HCT116 (cell line): ENCODE data around the gene ANKRD63. TPM values are rescaled to one million over a fixed set of nuclear protein-coding genes. Genes with fewer than 3 reads are reported as not detected.

Experiments
- ATAC-seq: fragments of 200-7000 bp; cut with Tn5 transposase; 2 replicates; pipeline ENCODE4 v1.9.1; 2020; ENCODE audit warnings: mild to moderate bottlenecking, moderate library complexity
- BruUV-seq: library from RNA; stranded (reverse); fragments of 400-500 nt; replicated peaks from 2 replicates; lab custom pipeline; 2021; lab: Mats Ljungman, UMichigan
- CTCF ChIA-PET: fragments of 300-600 bp; sonication (Branson Sonifier 250); formaldehyde crosslinking; loops from one replicate; lab custom pipeline; 2021; ENCODE audit warnings: antibody characterized with exemption; lab: Charles Lee
- POLR2A ChIA-PET: fragments of 300-600, 350-600 bp; sonication (Branson Sonifier 250); formaldehyde crosslinking; loops from one replicate; lab custom pipeline; 2021; ENCODE audit warnings: antibody characterized with exemption; lab: Charles Lee
- RAD21 ChIA-PET, 2 experiments: fragments of 300-600 bp; sonication (Branson Sonifier 250); formaldehyde crosslinking; loops; one replicate each; lab custom pipeline; 2023; ENCODE audit warnings: low total read pairs in 2 of 2; ENCODE audit not compliant: uncharacterized antibody in 2 of 2, unreplicated experiment in 2 of 2, low non-redundant PET in 1 of 2; lab: Charles Lee
- DNase-seq: peaks from one replicate; pipeline ENCODE4 v3.0.0-alpha.2; 2010; ENCODE audit warnings: low read depth, low spot score
- H2AFZ ChIP-seq: fragments of 200-600 bp; shearing (Covaris generic), sonication (generic); 2 replicates; pipeline ENCODE4 v1.6.1; 2017; ENCODE audit warnings: low read depth, mixed run types, mixed read lengths, antibody characterized with exemption, low read length; ENCODE audit not compliant: poor library complexity, severe bottlenecking
- H3K27ac ChIP-seq: 2 replicates; pipeline ENCODE4 v1.5.1; 2012; ENCODE audit warnings: low read depth, low read length
- H3K27me3 ChIP-seq: fragments of 200-600 bp; sonication (generic); 2 replicates; pipeline ENCODE4 v1.6.1; 2016; ENCODE audit warnings: mixed run types, low read length, mixed read lengths; ENCODE audit not compliant: insufficient read depth
- H3K36me3 ChIP-seq, 2 experiments: fragments of 200-500 bp in 1 of 2; fragments of 200-600 bp in 1 of 2; sonication (Bioruptor generic) in 1 of 2; sonication (generic) in 1 of 2; 2 replicates each; pipeline versions ENCODE4 v1.5.1 to v1.6.1; 2014 to 2016; ENCODE audit warnings: low read length in 2 of 2, inconsistent platforms in 1 of 2, mixed read lengths in 1 of 2, mixed run types in 1 of 2; ENCODE audit not compliant: insufficient read depth in 2 of 2, control insufficient read depth in 1 of 2
- H3K4me1 ChIP-seq, 2 experiments: fragments of 200-600 bp in 1 of 2; sonication (generic) in 1 of 2; 2 replicates each; pipeline versions ENCODE4 v1.5.1 to v1.6.1; 2012 to 2017; ENCODE audit warnings: low read length in 2 of 2, inconsistent platforms in 1 of 2, mild to moderate bottlenecking in 1 of 2, mixed read lengths in 1 of 2, mixed run types in 1 of 2, moderate library complexity in 1 of 2; ENCODE audit not compliant: insufficient read depth in 2 of 2, control insufficient read depth in 1 of 2
- H3K4me2 ChIP-seq: fragments of 200-600 bp; sonication (generic); 2 replicates; pipeline ENCODE4 v1.6.1; 2017; ENCODE audit warnings: mixed run types, low read length, mixed read lengths
- H3K4me3 ChIP-seq, 2 experiments: fragments of 200-600 bp in 1 of 2; sonication (generic) in 1 of 2; replicated peaks in 1 of 2; 2 replicates each; pipeline ENCODE4 v1.5.1; 2011 to 2016; ENCODE audit warnings: low read length in 2 of 2, control low read depth in 1 of 2, low read depth in 1 of 2, mild to moderate bottlenecking in 1 of 2, mixed read lengths in 1 of 2, mixed run types in 1 of 2
- H3K79me2 ChIP-seq: fragments of 200-600 bp; sonication (generic); 2 replicates; pipeline ENCODE4 v1.6.1; 2017; ENCODE audit warnings: mild to moderate bottlenecking, mixed run types, low read length, moderate library complexity, mixed read lengths; ENCODE audit not compliant: insufficient read depth
- H3K9ac ChIP-seq: fragments of 200-600 bp; sonication (generic); 2 replicates; pipeline ENCODE4 v1.6.1; 2016; ENCODE audit warnings: low read length, mixed read lengths
- H3K9me2 ChIP-seq: fragments of 200-600 bp; sonication (generic), shearing (Covaris generic); 2 replicates; pipeline ENCODE4 v1.6.1; 2017; ENCODE audit warnings: mixed run types, mild to moderate bottlenecking, moderate library complexity; ENCODE audit not compliant: insufficient read depth
- H3K9me3 ChIP-seq, 2 experiments: fragments of 200-500 bp in 1 of 2; fragments of 200-600 bp in 1 of 2; sonication (Bioruptor generic) in 1 of 2; sonication (generic) in 1 of 2; 2 replicates each; pipeline ENCODE4 v1.6.1; 2014 to 2017; ENCODE audit warnings: low read length in 2 of 2, mixed read lengths in 2 of 2, inconsistent platforms in 1 of 2, low read depth in 1 of 2, mild to moderate bottlenecking in 1 of 2, mixed run types in 1 of 2, moderate library complexity in 1 of 2; ENCODE audit not compliant: control insufficient read depth in 1 of 2, insufficient read depth in 1 of 2
- H4K20me1 ChIP-seq: fragments of 200-600 bp; sonication (generic), shearing (Covaris generic); 2 replicates; pipeline ENCODE4 v1.6.1; 2017; ENCODE audit warnings: mixed run types, mild to moderate bottlenecking, moderate library complexity; ENCODE audit not compliant: insufficient read depth
- CBX3 ChIP-seq: IDR thresholded peaks from 2 replicates; pipeline ENCODE4 v1.6.1; 2012; ENCODE audit warnings: low read depth
- CEBPB ChIP-seq: IDR thresholded peaks from 2 replicates; pipeline ENCODE4 v1.6.1; 2012; ENCODE audit warnings: low read depth
- EGR1 ChIP-seq: IDR thresholded peaks from 2 replicates; pipeline ENCODE4 v1.6.1; 2012; ENCODE audit warnings: low read depth
- EZH2 ChIP-seq: fragments of 200-600 bp; sonication (generic); IDR thresholded peaks from 2 replicates; pipeline ENCODE4 v1.6.1; 2017; ENCODE audit warnings: antibody characterized with exemption, mixed run types
- EZH2phosphoT487 ChIP-seq: fragments of 200-600 bp; IDR thresholded peaks from 2 replicates; pipeline ENCODE4 v1.6.1; 2018; ENCODE audit warnings: antibody characterized with exemption, borderline replicate concordance
- JUND ChIP-seq: IDR thresholded peaks from 2 replicates; pipeline ENCODE4 v1.6.1; 2012
- MAX ChIP-seq: IDR thresholded peaks from 2 replicates; pipeline ENCODE4 v1.6.1; 2012
- POLR2AphosphoS5 ChIP-seq: IDR thresholded peaks from 2 replicates; pipeline ENCODE4 v1.6.1; 2011; ENCODE audit warnings: mild to moderate bottlenecking, low read depth, low read length, moderate library complexity
- RAD21 ChIP-seq: IDR thresholded peaks from 2 replicates; pipeline ENCODE4 v1.6.1; 2012; ENCODE audit warnings: low read depth, mild to moderate bottlenecking
- SIN3A ChIP-seq: IDR thresholded peaks from 2 replicates; pipeline ENCODE4 v1.6.1; 2012; ENCODE audit warnings: low read depth
- SRF ChIP-seq: IDR thresholded peaks from 2 replicates; pipeline ENCODE4 v1.6.1; 2012; ENCODE audit warnings: low read depth
- TCF7L2 ChIP-seq: IDR thresholded peaks from 2 replicates; pipeline ENCODE4 v1.7.0; 2011; ENCODE audit warnings: borderline replicate concordance, inconsistent platforms; ENCODE audit not compliant: insufficient read depth, insufficient read length; ENCODE audit errors: extremely low read depth
- ZFX ChIP-seq: fragments of 450-650 bp; IDR thresholded peaks from 2 replicates; pipeline ENCODE4 v1.6.1; 2017
- ZNF274 ChIP-seq: fragments of 200-500 bp; sonication (Bioruptor generic); IDR thresholded peaks from 2 replicates; pipeline ENCODE4 v1.6.1; 2014; ENCODE audit warnings: mild to moderate bottlenecking, low read depth, low read length, inconsistent platforms
- intact Hi-C: fragments of 100-400 bp; cut with micrococcal nuclease; formaldehyde crosslinking; loops from 2 replicates; pipeline ENCODE4 v1.10.0; 2022
- total RNA-seq: library from RNA; stranded (reverse); gene quantifications from one replicate; pipeline ENCODE4 v1.2.1, GENCODE V29; 2021; ENCODE audit not compliant: unreplicated experiment
- TF ChIP-seq, protein P1 (sequence below), 3 experiments: fragments of 200-600 bp in 1 of 3; sonication (generic) in 1 of 3; IDR thresholded peaks in 2 of 3; conservative IDR thresholded peaks in 1 of 3; 2 replicates each; pipeline ENCODE4 v1.5.1; 2012 to 2017; ENCODE audit warnings: low read depth in 2 of 3, low read length in 2 of 3, antibody characterized with exemption in 1 of 3, borderline replicate concordance in 1 of 3, control low read depth in 1 of 3, mild to moderate bottlenecking in 1 of 3, mixed read lengths in 1 of 3, mixed run types in 1 of 3, moderate library complexity in 1 of 3; ENCODE audit not compliant: insufficient read depth in 1 of 3
- TF ChIP-seq, protein P2 (sequence below): IDR thresholded peaks from 2 replicates; pipeline ENCODE4 v1.6.1; 2012

ANKRD63 gene
- total RNA-seq, 1 experiment from 2014 or later = 0.89 TPM

DNA sequence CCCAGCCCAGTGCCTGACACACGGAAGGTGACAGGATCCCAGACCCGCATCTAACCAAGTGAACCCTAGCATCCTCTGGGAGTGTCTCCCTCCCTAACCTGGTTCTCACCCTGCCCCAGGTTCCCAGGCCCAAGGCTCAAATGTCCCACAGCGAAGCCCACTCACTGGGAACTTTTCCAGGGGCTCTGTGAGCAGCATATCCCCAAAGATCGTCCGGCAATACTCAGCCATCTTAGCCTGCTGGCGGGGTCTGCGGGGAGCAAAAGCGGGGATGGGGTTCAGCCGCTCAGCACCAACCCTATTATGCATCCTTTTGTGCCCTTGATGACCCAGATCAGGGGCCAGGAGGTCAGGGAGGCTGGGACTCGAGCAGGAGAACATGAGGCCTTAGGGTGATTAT is 14.5 kb upstream of the ANKRD63 start:
- H3K27me3 ChIP-seq = no peaks in the 10 kb centered on the region
- RAD21 ChIA-PET = no interaction called here
- no TSS peak for BruUV-seq

More for the DNA sequence above, 14.5 kb upstream of the ANKRD63 start:
- H3K4me1 ChIP-seq = peaks cover 4 to 5% of the 10 kb centered on the region in 2 experiments; a peak in 2 of 4 replicates
- H3K27ac ChIP-seq = no peak overlapping the region
- POLR2A ChIA-PET = no interaction called here
- no peaks in the 10 kb centered on the region for H3K9me3 ChIP-seq
- CTCF ChIA-PET = interaction anchor here (1.0 kb wide), 1 partner anchor 13 kb away, joined by 5 read pairs; no protein-coding TSS in a partner anchor
- DNase-seq = no peak
- H3K36me3 ChIP-seq = no peaks in the 10 kb centered on the region
- no peaks in the 10 kb centered on the region for H3K79me2 ChIP-seq
- no peaks in the 10 kb centered on the region for H4K20me1 ChIP-seq
- intact Hi-C loops = no loop called here
- TF ChIP-seq JUND (no peak), EZH2 (no peak), CBX3 (no peak), MAX (no peak), SRF (no peak), CEBPB (no peak), SIN3A (no peak), POLR2AphosphoS5 (no peak), ZNF274 (no peak), TCF7L2 (no peak), EGR1 (no peak), RAD21 (no peak), EZH2phosphoT487 (no peak), ZFX (no peak)
- TF ChIP-seq, protein P1, sequence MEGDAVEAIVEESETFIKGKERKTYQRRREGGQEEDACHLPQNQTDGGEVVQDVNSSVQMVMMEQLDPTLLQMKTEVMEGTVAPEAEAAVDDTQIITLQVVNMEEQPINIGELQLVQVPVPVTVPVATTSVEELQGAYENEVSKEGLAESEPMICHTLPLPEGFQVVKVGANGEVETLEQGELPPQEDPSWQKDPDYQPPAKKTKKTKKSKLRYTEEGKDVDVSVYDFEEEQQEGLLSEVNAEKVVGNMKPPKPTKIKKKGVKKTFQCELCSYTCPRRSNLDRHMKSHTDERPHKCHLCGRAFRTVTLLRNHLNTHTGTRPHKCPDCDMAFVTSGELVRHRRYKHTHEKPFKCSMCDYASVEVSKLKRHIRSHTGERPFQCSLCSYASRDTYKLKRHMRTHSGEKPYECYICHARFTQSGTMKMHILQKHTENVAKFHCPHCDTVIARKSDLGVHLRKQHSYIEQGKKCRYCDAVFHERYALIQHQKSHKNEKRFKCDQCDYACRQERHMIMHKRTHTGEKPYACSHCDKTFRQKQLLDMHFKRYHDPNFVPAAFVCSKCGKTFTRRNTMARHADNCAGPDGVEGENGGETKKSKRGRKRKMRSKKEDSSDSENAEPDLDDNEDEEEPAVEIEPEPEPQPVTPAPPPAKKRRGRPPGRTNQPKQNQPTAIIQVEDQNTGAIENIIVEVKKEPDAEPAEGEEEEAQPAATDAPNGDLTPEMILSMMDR (IDR thresholded peaks at IDR 0.05 in 2 of 3, conservative IDR thresholded peaks at IDR 0.05 in 1 of 3; ENCODE audit: borderline replicate concordance in 1 of 3, insufficient read depth in 1 of 3, low read depth in 2 of 3, low read length in 2 of 3) = no peak
- TF ChIP-seq, protein P2, sequence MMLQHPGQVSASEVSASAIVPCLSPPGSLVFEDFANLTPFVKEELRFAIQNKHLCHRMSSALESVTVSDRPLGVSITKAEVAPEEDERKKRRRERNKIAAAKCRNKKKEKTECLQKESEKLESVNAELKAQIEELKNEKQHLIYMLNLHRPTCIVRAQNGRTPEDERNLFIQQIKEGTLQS = no peak
- ATAC-seq = no peak
- H3K4me2 ChIP-seq = no peak overlapping the region
- H2AFZ ChIP-seq = no peak overlapping the region
- H3K4me3 ChIP-seq = no peak overlapping the region
- no peaks in the 10 kb centered on the region for H3K9me2 ChIP-seq
- H3K9ac ChIP-seq = no peak overlapping the region
